Memory B cell (primary cell): ENCODE measurements around the gene VANGL2.

Experiments
- ATAC-seq: fragments of 150-1000 bp; cut with Tn5 transposase; 2 replicates; pipeline ENCODE4 v1.10.0; 2021; ENCODE audit warnings: low read depth, mild to moderate bottlenecking, moderate library complexity
- DNase-seq, 2 donors: peaks; one replicate each; pipeline ENCODE4 v3.0.0; 2022; ENCODE audit warnings: low spot score in 2 of 2
- H3K27ac Mint-ChIP-seq: one replicate; pipeline ENCODE4 v1.8.0; 2022; ENCODE audit warnings: mild to moderate bottlenecking, moderate library complexity, mixed read lengths
- H3K27me3 Mint-ChIP-seq: one replicate; pipeline ENCODE4 v1.8.0; 2022; ENCODE audit warnings: mixed read lengths
- H3K36me3 Mint-ChIP-seq: one replicate; pipeline ENCODE4 v1.8.0; 2022; ENCODE audit warnings: mild to moderate bottlenecking, mixed read lengths
- H3K4me1 Mint-ChIP-seq: one replicate; pipeline ENCODE4 v1.8.0; 2022; ENCODE audit warnings: mixed read lengths
- H3K4me3 Mint-ChIP-seq: one replicate; pipeline ENCODE4 v1.8.0; 2022; ENCODE audit warnings: mild to moderate bottlenecking, moderate library complexity, mixed read lengths
- H3K9me3 Mint-ChIP-seq: one replicate; pipeline ENCODE4 v1.8.0; 2022; ENCODE audit warnings: mixed read lengths

The VANGL2 gene

DNA sequence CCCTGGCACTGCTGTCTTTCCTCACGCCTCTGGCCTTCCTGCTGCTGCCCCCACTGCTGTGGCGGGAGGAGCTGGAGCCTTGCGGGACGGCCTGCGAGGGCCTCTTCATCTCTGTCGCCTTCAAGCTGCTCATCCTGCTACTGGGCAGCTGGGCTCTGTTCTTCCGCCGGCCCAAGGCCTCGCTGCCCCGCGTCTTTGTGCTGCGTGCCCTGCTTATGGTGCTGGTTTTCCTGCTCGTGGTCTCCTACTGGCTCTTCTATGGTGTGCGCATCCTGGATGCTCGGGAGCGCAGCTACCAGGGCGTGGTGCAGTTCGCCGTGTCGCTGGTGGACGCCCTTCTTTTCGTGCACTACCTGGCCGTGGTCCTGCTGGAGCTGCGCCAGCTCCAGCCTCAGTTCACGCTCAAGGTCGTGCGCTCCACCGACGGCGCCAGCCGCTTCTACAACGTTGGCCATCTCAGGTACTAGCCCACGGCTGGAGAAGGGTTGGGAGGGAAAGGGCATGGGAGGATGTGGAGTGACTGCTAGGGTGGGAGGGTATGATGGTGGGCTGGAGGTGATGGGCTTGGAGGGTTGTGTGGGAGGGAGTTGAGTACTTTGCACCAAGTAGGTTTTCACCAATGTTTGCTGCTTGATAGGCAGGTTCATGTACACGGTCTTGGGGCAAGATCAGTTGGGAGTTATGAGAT, 18.9 kb downstream of the VANGL2 start:
- Mint-ChIP-seq H3K4me1 (peaks cover 3% of the 10 kb centered on the region), H3K4me3 (no peak overlapping the region), H3K36me3 (no peaks in the 10 kb centered on the region), H3K27me3 (peaks cover 18% of the 10 kb centered on the region), H3K27ac (no peak overlapping the region), H3K9me3 (no peaks in the 10 kb centered on the region)
- DNase-seq (no peak), ATAC-seq (no peak)

DNA sequence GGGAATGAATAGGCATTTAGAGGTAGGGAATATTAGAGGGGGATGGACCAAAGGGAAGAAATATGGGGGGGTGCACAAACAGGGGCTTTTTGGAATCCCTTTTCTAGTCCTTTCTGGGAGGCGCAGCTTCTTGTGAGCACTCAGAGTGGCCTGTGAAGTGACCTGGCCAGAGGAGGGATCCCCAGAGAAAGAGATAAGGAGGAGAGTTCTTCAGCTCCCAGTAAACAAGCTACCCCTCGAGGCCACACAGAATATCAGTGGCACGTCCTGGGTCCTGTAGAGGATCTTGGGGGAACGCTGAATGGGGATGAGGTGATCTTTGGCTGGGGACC, 19.4 kb downstream of the VANGL2 start:
- Mint-ChIP-seq H3K36me3 (no peaks in the 10 kb centered on the region), H3K27ac (no peak overlapping the region), H3K4me3 (no peak overlapping the region), H3K9me3 (no peaks in the 10 kb centered on the region), H3K27me3 (peaks cover 16% of the 10 kb centered on the region), H3K4me1 (peaks cover 3% of the 10 kb centered on the region)
- DNase-seq (no peak), ATAC-seq (no peak)

DNA sequence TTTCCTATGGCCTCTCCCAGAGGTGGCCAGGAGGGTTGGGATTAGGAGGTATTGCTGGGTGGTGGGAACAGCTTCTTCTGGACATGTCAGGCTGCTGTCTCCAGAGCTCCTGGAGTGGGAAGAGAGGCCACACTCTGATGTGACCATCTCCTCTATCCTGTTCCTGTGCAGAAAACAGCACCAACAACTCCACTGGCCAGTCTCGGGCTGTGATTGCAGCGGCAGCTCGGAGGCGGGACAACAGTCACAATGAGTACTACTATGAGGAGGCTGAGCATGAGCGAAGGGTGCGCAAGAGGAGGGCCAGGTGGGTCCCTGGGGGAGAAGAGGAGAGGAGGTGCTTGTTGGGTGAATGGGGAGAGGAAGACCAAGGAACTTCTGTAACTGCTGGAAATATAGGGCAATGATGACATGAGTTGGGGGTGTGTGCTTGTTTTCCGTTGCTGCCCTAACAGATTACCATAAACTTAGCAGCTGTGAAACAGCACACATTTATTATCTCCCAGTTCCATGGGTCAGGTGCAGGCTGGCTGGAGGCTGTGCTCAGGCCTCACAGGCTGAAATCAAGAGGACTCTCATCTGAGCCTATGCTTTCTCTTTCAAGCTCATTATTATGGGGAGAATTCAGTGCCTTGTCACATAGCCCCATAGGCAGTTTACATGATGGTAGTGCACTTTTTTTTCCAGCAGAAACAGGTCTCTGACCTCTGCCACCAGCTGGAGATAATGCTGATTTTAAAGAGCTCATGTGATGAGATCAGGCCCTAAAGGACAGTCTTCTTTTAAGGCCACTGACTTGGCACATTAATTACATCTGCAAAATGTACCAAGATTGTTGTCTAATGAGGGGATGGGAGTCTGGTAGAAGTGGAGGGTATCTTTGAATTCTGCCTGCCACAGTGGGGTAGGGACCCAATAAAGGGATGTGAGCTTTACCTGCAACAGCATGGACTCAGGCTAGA, 20.8 kb downstream of the VANGL2 start:
- DNase-seq (no peak), ATAC-seq (no peak)
- H3K4me3 Mint-ChIP-seq, result no peak overlapping the region
- H3K4me1 Mint-ChIP-seq, result peaks cover 3% of the 10 kb centered on the region
- peaks cover 16% of the 10 kb centered on the region for H3K27me3 Mint-ChIP-seq
- peak overlapping the region; percentile 7 for H3K27ac Mint-ChIP-seq
- no peaks in the 10 kb centered on the region for H3K36me3 Mint-ChIP-seq
- no peaks in the 10 kb centered on the region for H3K9me3 Mint-ChIP-seq

DNA sequence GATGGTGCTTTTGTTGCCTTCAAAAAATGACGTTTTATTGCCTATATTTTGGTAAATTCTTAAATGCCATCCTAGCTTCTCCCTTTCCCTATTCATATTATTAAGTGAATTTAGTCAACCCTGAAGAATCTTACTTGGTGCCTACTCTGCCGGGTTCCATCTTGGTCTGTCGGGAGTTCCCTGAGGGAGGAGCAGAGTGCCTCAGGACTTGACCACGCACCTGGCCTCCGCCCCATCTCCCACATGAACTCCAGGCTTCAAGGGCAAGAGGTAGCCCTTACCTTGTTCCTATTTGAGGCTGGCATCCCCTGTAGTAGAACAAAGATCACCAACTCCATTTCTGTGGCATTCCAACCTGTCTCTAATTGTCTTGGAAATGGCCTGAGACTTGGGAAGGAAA, 21.5 kb downstream of the VANGL2 start:
- ATAC-seq, result no peak

DNA sequence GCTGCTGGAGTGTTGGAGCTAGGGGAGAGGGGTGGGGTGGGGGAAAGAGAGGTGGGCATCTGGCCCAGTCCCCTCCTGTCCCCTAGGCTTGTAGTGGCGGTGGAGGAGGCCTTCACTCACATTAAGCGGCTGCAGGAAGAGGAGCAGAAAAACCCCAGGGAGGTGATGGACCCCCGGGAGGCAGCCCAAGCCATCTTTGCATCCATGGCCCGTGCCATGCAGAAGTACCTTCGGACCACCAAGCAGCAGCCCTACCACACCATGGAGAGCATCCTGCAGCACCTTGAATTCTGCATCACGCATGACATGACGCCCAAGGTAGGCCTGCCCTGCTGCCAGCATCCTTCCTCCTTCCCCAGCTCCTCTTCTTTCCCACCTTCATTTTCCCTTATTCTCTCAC, 23.6 kb downstream of the VANGL2 start:
- no peak for ATAC-seq
- H3K9me3 Mint-ChIP-seq, result no peaks in the 10 kb centered on the region
- H3K4me1 Mint-ChIP-seq, result peaks cover 11% of the 10 kb centered on the region
- H3K27ac Mint-ChIP-seq, result no peak overlapping the region
- no peak for DNase-seq
- no peaks in the 10 kb centered on the region for H3K36me3 Mint-ChIP-seq
- H3K4me3 Mint-ChIP-seq, result no peak overlapping the region
- H3K27me3 Mint-ChIP-seq, result peaks cover 13% of the 10 kb centered on the region

More for the DNA sequence above, 21.5 kb downstream of the VANGL2 start:
- Mint-ChIP-seq H3K4me3 (no peak overlapping the region), H3K27me3 (peaks cover 15% of the 10 kb centered on the region), H3K27ac (no peak overlapping the region), H3K36me3 (no peaks in the 10 kb centered on the region), H3K9me3 (no peaks in the 10 kb centered on the region), H3K4me1 (peaks cover 3% of the 10 kb centered on the region)
- no peak for DNase-seq

DNA sequence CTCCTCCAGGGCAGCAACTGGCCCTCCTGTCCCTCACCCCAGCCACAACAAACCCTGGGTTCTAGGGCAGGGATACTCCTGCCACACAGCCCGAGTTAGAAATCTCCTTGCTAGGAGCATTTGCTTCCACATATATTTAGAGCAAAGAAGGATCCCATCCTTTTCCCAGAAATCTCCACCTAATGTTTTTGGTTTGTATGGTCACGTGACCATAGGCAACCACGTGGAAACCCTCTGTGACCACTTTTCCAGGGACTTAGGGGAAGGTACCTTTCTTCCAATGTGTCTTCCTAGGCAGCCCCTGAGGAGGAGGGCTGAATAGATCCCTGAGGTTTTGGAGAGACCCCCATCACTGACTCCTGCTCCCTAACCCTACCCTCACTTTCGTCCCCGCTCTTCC, 25.5 kb downstream of the VANGL2 start:
- no peak overlapping the region for H3K4me3 Mint-ChIP-seq
- no peaks in the 10 kb centered on the region for H3K9me3 Mint-ChIP-seq
- peaks cover 28% of the 10 kb centered on the region for H3K4me1 Mint-ChIP-seq
- peak overlapping the region; percentile 26 for H3K27ac Mint-ChIP-seq
- no peak for ATAC-seq
- H3K27me3 Mint-ChIP-seq, result peaks cover 3% of the 10 kb centered on the region
- H3K36me3 Mint-ChIP-seq, result no peaks in the 10 kb centered on the region
- DNase-seq, result no peak

DNA sequence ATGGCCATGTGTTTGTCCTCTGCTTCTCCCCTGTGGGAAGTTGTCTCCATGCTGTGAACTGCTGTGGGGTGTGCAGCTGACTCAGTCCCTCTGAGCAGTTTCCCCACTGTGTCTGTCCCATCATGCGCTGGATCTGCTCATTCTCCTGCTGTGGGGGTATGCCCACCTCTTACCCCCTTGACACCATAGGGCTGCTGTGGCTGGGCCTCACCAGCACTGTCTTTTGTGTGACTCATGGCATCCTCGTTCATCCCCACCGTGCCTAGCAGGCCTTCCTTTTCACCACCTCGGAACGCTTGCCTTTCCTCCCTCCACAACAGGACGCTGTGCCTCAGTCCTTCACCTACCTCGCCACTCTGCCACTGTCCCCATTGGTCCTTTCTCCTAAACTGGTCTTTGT, 27.3 kb downstream of the VANGL2 start:
- Mint-ChIP-seq H3K27ac (peak overlapping the region; percentile 98), H3K4me3 (no peak overlapping the region), H3K9me3 (no peaks in the 10 kb centered on the region), H3K4me1 (peaks cover 42% of the 10 kb centered on the region), H3K27me3 (peaks cover 1% of the 10 kb centered on the region), H3K36me3 (no peaks in the 10 kb centered on the region)
- DNase-seq (no peak), ATAC-seq (no peak)

DNA sequence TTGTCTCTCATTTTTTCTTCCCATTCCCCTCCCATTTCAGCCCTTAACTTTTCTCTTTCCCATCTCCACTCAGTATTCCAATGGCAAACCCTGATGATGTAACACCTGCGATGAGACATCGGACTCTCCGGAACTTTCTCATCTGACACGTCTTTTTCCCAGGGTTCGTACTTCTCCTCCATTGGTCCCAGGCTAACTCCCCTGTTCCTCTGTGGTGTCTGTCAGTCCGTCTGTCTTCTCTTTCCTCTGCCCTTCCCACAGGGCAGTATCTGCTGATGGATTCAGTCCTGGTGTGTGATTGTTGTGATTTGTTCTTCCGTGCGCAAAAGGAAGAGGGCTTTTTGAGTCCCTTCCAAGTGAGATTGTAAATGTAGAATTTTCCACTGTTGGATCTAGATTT, 27.7 kb downstream of the VANGL2 start:
- no peak overlapping the region for H3K4me3 Mint-ChIP-seq
- peaks cover 1% of the 10 kb centered on the region for H3K27me3 Mint-ChIP-seq
- H3K4me1 Mint-ChIP-seq, result peaks cover 46% of the 10 kb centered on the region
- no peaks in the 10 kb centered on the region for H3K36me3 Mint-ChIP-seq
- DNase-seq, result no peak
- ATAC-seq, result no peak
- H3K27ac Mint-ChIP-seq, result peak overlapping the region; percentile 98
- no peaks in the 10 kb centered on the region for H3K9me3 Mint-ChIP-seq

DNA sequence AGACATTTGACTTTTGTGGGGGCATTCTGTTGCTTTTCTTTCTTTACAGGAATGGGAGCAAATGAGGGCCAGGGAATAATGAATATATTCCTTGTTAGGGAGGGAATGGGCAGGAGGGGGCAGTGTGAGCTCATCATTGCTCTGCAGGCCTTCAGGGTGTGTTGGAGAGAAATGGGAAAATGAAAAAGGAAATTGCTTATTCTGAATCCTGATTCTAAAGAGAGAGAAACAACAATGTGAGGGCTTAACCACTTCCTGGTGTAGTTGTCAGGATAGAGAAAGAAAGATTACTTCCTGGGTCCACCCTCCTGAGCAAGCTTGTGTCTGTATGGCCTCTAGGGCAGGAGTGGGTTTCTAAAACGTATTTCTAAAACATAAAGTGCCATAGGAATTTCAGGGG, 28.3 kb downstream of the VANGL2 start:
- Mint-ChIP-seq H3K27me3 (no peaks in the 10 kb centered on the region), H3K4me1 (peaks cover 50% of the 10 kb centered on the region), H3K27ac (peak overlapping the region; percentile 98), H3K36me3 (peaks cover 2% of the 10 kb centered on the region), H3K9me3 (no peaks in the 10 kb centered on the region), H3K4me3 (no peak overlapping the region)
- no peak for DNase-seq
- ATAC-seq, result no peak

DNA sequence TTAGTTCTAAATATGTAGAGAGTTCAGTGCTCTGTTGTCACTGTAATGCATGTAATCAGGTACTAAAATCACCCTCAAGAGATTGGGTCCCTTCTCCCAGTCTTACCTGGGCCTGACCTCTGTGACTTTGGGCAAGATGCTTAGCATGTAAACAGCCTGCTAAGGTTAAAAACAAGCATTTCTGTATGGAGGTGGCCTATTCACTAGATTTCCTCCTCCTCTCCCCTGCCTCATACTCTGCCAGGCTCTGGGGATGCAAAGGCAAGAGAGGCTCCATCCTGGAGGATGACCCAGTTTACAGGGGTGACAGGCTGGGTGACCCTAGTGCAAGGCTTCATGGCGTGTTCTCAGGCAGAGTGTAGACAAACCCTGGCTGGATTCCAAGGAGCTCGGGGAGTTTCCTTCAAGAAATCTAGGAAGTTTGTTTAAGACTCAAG, 28.8 kb downstream of the VANGL2 start:
- Mint-ChIP-seq H3K36me3 (peaks cover 2% of the 10 kb centered on the region), H3K27me3 (no peaks in the 10 kb centered on the region), H3K4me1 (peaks cover 50% of the 10 kb centered on the region), H3K9me3 (peaks cover under 1% of the 10 kb centered on the region), H3K27ac (peak overlapping the region; percentile 98), H3K4me3 (peak overlapping the region; percentile 3)
- DNase-seq (no peak), ATAC-seq (no peak)

DNA sequence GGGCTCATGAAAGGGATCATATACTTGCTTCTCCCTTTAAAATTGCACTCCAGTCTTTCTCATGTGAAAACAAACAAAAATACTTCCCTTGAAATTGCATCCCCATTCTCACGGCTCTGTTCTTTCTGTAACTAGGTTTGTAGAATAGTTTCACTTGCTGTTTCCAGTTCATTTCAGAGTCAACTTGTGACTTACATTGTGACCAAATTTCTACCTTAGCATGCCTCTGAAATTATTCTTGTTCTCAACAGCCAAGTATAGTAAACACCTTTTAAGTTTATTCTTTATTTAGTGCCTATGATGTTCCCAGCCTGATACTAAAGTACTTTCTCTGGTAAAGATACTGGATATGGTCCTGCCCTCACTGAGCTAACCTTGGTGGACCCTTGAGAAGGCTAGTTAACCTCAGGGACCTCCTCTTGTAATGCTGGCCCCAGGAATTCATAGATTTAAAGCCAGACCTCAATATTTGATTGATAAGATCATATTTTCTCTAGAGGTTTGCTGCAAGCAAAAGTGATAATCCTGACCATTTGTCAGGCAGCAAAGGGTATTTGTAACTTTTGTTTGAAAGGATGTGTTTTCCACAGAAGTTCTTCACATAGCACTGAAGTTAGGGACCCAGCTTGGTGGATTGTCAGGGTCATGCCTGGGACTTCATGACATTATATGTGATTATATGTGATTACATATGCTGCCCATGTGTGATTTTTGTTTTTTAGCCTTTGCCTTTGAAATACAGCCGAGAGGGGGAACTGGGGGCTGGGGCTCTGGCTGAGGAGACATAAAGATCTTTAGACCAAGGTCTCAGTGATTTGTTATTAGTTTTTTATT, 29.6 kb downstream of the VANGL2 start:
- Mint-ChIP-seq H3K9me3 (peaks cover 3% of the 10 kb centered on the region), H3K36me3 (peaks cover 5% of the 10 kb centered on the region), H3K27ac (peak overlapping the region; percentile 98), H3K27me3 (no peaks in the 10 kb centered on the region), H3K4me1 (peaks cover 50% of the 10 kb centered on the region), H3K4me3 (peak overlapping the region; percentile 65)
- ATAC-seq (peak; percentile 49), DNase-seq (no peak)

DNA sequence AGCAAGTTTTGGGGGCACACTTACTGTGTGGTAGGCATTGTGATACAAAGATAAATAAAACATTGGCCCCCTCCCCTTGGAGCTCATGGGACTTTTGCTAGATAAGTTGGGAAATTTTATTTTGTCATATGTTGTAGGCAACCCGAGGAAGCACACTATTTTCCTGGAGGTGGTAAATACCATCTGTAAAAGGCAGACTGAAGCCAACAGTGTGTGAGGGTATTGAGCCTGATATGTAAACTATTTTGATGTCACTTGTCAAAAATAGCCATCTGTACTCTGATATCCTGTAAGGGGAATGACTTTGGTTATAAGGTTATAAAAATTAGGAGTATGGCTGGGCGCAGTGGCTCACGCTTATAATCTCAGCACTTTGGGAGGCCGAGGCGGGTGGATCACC, 30.6 kb downstream of the VANGL2 start:
- H3K27ac Mint-ChIP-seq, result peak overlapping the region; percentile 98
- H3K36me3 Mint-ChIP-seq, result peaks cover 5% of the 10 kb centered on the region
- ATAC-seq, result no peak
- peak overlapping the region; percentile 34 for H3K4me3 Mint-ChIP-seq
- H3K27me3 Mint-ChIP-seq, result no peaks in the 10 kb centered on the region
- H3K4me1 Mint-ChIP-seq, result peaks cover 50% of the 10 kb centered on the region
- no peak for DNase-seq
- H3K9me3 Mint-ChIP-seq, result peaks cover 5% of the 10 kb centered on the region

DNA sequence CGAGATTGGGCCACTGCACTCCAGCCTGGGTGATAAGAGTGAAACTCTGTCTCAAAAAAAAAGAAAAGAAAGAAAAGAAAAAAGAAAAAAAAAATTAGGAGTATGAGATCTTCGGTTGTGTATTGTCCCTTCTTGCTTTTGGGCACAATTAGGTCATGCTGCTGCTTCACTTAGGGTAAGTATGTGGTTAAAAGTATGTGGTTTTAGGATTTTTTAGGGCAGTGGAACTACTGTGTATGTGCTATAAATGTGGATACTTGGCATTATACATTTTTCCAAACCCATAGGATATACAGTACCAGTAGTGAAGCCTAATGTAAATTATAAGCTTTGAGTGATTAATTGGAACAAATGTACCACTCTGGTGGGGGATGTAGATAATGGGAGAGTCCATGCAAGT, 31.2 kb downstream of the VANGL2 start:
- ATAC-seq, result no peak
- Mint-ChIP-seq H3K27me3 (no peaks in the 10 kb centered on the region), H3K4me1 (peaks cover 53% of the 10 kb centered on the region), H3K4me3 (peak overlapping the region; percentile 34), H3K9me3 (peaks cover 5% of the 10 kb centered on the region), H3K27ac (peak overlapping the region; percentile 98), H3K36me3 (peaks cover 5% of the 10 kb centered on the region)
- no peak for DNase-seq

DNA sequence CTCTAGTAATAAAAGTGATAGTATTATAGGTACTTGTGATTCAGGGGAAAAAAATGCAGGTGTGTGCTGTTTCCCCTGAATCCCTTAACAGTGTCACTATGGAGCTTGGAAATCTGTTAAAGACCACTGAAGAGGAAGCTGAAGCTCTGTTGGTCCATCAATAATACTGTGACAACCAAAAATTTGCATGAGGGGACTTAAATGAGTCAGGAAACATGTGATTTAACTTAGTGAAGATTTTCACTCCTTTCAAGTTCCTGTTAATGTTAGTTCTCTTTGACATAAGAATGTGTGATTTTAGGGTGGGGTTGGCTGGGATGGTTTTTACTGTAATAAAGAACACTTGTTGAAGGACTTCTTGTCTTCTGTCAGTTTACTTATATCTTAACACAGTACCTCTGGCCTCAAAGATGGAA, 32.0 kb downstream of the VANGL2 start:
- H3K36me3 Mint-ChIP-seq, result peaks cover 5% of the 10 kb centered on the region
- H3K9me3 Mint-ChIP-seq, result peaks cover 5% of the 10 kb centered on the region
- peak overlapping the region; percentile 19 for H3K4me3 Mint-ChIP-seq
- peak overlapping the region; percentile 98 for H3K27ac Mint-ChIP-seq
- DNase-seq, result peak in 1 of 2 donors; percentile 48
- ATAC-seq, result peak; percentile 87
- no peaks in the 10 kb centered on the region for H3K27me3 Mint-ChIP-seq
- peaks cover 56% of the 10 kb centered on the region for H3K4me1 Mint-ChIP-seq
